NCI-H146 (cell line): Measurements from ENCODE around the gene GATAD2B.
"Not testable (repeated sequence)": the region's sequence is repeated elsewhere in the genome, so short reads cannot be mapped to it uniquely, and the experiment has no call there.

Experiments
- DNase-seq: peaks from one replicate; lab custom pipeline; 2025; lab: John Stamatoyannopoulos, UW

GATAD2B gene

GRCh38 chr1:153888533-153888932, 34.2 kb downstream of the GATAD2B start:
- no peak for DNase-seq

- no peak for DNase-seq
Measured at GRCh38 chr1:153886127-153886526, 36.6 kb downstream of the GATAD2B start.

GRCh38 chr1:153883223-153883622, 39.5 kb downstream of the GATAD2B start:
- DNase-seq, result no peak

GRCh38 chr1:153882296-153882912, 40.4 kb downstream of the GATAD2B start:
- no peak for DNase-seq

DNA sequence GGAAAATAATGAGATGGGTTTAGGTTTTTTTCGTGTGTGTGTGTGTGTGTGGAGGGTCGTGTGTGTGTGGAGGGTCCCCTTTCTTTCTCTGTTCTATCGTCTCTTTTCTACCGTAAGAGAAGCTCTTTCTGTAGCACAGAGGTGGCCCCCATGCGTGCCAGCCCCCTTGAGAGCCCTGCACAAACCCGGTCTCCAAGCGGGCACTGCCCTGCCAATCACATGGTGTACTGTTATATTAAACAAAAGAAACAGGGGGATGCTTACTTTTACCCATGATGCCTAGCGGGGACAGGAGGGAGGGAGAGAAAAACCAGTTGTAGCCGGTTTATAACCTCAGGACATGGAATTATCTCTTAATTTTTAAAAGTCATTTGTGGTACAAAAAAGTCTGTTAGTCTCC, 41.0 kb downstream of the GATAD2B start:
- peak; percentile 80 for DNase-seq

DNA sequence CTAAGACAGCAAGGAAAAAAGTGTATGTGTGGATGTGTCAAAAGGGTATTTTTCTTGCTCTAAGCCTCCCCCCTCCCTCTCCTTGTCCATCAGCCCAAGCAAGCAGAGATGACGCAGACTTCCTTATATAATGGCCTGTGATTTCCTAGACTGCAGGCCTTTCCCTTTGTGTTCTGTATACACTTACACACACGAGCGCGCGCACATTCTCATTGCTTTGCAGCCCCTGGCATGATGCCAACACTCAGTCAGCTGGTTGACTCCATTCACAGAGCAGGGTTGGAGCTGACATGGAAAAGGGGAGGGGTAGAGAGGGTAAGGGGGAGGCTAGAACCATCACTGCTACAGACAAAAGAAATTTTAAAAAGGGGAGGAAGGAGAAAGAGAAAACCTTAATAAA, 41.8 kb downstream of the GATAD2B start:
- DNase-seq, result peak; percentile 99

GRCh38 chr1:153880024-153880423, 42.7 kb downstream of the GATAD2B start:
- no peak for DNase-seq

DNA sequence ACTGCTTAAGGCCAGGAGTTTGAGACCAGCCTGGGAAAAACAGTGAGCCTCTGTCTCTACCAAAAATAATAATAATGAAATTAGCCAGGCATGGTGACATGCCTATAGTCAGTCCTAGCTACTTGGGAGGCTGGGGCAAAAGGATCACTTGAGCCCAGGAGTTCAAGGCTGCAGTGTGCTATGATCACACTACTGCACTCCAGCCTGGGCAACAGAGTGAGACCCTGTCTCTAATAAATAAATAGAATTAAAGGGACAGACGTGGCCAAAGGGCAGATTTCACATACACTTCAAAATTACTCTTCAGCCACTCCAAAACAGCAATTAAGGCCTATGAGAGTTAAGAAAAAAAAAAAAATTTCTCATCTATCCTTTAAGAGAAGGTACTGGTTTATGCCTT, 45.7 kb downstream of the GATAD2B start:
- no peak for DNase-seq

GRCh38 chr1:153872934-153873333, 49.8 kb downstream of the GATAD2B start:
- DNase-seq, result no peak

DNA sequence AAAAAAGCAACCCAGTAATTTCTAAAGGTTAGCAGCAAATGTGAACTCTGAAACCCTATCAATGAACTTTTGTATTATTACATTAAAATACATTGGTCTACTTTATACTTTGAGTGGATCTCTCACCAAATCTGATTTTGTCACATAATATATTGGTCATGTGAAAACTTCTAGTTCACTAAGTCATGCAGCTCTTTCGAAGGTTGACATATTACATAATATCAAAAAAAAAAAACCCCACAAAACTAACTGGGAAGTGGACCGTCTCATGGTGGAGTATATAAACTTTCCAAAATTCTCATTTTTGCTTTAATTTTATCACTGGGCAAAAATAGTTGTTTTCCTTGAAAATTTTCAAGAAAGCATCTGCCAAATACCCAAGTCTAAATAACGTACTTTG, 50.4 kb downstream of the GATAD2B start:
- no peak for DNase-seq

- no peak for DNase-seq
Measured at GRCh38 chr1:153869486-153869885, 53.3 kb downstream of the GATAD2B start.

DNA sequence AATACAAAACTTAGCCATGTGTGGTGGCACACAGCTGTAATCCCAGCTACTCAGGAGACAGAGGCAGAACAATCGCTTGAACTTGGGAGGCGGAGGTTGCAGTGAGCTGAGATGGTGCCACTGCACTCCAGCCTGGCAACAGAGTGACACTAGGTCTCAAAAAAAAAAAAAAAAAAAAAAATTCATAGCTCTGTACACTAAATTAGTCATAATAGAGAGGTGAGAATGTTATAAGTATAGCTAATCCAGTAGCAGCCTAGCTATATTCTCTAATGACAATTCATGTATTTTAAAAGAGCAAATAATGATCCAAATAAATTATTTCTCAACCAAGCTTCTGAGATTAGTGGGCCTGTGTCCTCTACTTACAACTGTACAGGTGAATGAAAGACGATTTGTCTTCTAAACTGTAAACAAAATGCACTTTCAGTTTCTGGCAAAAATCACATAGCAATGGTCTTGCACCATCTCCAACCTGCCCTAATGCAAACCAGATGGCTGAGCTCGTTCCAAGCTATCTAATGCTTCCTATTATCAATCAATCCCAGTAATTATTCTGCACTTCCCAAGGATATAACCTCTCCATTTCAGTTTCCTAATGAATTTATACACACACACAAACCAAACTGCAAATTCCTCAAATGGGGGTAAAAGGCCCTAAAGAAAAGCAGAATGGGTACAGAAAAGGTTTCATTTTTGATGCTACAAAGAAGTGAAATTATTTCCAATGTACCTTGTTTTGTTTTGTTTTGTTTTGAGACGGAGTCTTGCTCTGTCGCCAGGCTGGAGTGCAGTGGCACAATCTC, 56.5 kb downstream of the GATAD2B start:
- no peak for DNase-seq

- DNase-seq, result no peak
Measured at GRCh38 chr1:153860285-153860684, 62.5 kb downstream of the GATAD2B start.

DNA sequence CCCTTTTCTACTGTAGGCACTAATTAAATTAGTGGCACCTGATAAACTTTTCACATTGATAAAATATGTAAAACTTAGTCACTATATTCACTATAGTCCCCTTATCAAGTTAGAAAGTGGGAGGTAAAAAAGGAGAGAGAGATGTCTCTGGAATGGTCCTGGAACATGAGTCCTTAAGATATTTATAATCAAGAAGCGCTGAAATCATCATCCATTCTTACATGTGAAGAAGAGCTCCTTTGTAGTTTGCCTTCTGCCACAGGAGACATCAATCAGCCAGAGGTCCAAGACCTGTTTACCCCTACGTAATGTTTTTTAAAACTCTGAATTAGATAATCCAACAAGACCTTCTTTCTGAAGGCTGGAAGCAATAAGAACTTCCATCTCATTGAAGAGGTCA, 65.3 kb downstream of the GATAD2B start:
- DNase-seq, result no peak

DNA sequence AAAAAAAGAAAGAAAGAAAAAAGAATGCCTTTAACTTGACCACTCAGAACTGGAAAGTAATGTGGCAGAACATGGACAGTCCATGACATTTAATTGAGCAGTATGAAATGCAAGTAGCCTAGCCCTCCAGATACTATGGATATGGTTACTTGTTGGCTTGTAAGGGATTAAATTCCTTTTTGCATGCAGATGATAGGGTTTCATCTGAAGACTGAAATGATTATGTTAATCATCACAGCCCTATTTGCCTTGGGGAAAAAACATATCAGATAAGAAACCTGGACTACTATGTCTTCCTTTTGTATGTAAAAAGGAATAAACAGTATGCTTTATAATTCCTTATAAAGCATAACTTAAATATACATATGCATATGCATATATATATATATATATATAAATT, 66.0 kb downstream of the GATAD2B start:
- no peak for DNase-seq

DNA sequence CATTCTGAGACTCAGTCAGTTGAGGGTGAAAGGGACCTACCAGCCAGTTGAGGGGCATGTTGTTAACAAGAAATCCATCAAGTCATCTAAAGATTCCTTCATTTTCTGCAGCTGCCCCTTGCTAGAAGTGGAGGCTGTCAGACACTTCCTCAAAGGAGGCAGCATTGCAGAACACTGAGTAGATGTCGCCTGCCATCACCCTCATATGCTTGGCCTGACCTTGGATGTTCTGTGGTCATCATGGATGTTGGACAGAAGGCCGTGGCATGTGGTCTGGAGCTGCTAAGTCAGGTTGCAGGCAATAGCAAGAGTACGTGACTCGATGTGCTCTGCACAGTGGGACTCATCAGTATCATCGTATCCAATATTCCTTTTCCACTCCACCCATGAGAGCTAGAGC, 70.6 kb downstream of the GATAD2B start:
- no peak for DNase-seq

DNA sequence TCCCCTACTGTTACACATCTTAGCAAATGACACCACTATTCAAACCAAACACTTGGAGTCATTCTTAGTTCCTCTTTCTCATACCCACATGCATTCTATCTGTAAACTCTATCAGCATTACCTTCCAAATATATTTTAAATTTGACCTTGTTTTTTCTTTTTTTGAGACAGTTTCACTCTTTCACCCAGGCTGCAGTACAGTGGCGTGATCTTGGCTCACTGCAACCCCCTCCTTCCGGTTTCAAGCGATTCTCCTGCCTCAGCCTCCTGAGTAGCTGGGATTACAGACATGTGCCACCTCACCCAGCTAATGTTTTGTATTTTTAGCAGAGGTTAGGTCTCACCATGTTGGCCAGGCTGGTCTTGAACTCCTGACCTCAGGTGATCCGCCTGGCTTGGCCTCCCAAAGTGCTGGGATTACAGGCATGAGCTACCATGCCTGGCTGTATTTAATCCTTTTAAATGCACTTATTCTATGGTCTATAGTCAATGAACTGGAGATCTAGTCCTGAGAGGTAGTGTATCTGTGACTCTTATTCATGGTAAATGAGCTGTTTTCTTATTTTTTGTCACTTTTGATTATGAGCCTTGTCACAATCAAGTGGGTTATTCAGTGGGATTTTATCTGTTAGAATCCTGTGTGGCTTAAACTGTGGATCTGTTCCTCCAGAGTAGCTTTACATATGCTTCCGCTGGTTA, 73.1 kb downstream of the GATAD2B start:
- no peak for DNase-seq

GRCh38 chr1:153848805-153849204, 74.0 kb downstream of the GATAD2B start:
- DNase-seq, result no peak

DNA sequence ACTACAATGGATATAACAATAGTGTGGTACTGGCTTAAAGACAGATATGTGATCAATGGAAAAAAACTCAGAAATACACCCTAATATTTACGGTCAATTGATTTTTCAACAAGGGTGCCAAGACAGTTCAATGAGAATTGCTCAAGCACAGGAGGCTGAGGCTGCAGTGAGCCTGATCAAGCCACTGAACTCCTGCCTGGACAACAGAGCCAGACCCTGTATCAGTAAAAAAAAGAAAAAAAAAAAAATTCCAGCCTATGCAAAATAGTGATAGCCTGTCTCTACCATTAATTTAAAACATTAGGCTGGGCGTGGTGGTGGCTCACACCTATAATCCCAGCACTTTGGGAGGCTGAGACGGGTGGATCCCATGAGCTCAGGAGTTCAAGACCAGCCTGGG, 77.6 kb downstream of the GATAD2B start:
- no peak for DNase-seq

GRCh38 chr1:153844349-153844748, 78.4 kb downstream of the GATAD2B start:
- DNase-seq, result not testable (repeated sequence)

DNA sequence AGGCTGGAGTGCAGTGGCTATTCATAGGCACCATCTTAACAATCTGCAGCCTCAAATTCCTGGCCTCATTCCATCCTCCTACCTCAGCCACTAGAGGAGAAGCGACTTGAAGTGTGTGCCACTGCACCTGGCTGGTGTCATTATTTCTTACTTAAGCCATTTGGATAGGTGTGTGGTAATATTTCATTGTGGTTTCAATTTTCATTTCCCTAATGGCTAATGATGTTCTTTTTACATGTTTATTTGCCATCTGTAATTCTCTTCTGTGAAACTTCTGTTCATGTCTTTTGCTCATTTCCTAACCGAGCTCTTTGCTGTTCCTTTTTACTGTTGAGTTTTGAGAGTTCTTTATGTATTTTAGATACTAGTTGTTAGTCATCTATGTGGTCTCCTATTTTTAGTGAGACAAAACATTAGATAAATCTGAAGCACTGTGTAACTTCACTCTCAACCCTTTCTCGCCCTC, 80.7 kb downstream of the GATAD2B start:
- no peak for DNase-seq

DNA sequence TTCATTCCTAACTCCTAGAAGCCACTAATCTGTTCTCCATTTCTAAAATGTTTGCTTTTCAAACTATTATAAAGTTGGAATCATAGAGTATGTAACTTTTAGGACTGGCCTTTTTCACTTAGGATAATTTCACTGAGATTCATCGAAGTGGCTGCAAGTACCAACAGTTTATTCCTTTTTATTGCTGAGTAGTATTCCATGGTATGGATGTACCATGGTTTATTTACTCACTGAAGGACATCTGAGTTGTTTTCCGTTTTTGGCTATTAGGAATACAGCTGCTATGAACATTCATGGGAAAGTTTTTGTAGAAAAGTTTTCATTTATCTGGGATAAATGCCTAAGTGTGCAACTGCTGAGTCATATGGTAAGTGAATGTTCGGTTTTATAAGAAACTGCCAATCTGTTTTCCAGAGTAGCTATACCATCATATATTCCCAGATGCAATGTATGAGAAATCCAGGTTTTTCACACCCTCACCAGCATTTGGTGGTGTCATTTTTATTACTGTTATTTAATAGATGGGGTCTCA, 81.2 kb downstream of the GATAD2B start:
- no peak for DNase-seq

GRCh38 chr1:153840774-153841173, 82.0 kb downstream of the GATAD2B start:
- DNase-seq, result not testable (repeated sequence)
